Loucy (cell line): Measurements from ENCODE around the gene DDX49.

Experiments
- H2AFZ ChIP-seq: fragments of 200-600 bp; sonication (generic); 2 replicates; pipeline ENCODE4 v1.6.0; 2016; ENCODE audit warnings: antibody characterized with exemption, mild to moderate bottlenecking, low read length, moderate library complexity
- H3F3A ChIP-seq: fragments of 200-600 bp; 2 replicates; pipeline ENCODE4 v1.6.0; 2016; ENCODE audit warnings: antibody characterized with exemption, low read depth, mild to moderate bottlenecking
- H3K27me3 ChIP-seq: fragments of 200-600 bp; sonication (generic); 2 replicates; pipeline ENCODE4 v1.6.1; 2014; ENCODE audit warnings: low read length, mild to moderate bottlenecking; ENCODE audit not compliant: insufficient read depth, poor library complexity, severe bottlenecking
- H3K36me3 ChIP-seq: fragments of 200-600 bp; sonication (generic); 2 replicates; pipeline ENCODE4 v1.6.1; 2016; ENCODE audit warnings: low read length; ENCODE audit not compliant: insufficient read depth
- H3K4me1 ChIP-seq: fragments of 200-600 bp; sonication (generic); 2 replicates; pipeline ENCODE4 v1.5.1; 2014; ENCODE audit warnings: low read length, mild to moderate bottlenecking; ENCODE audit not compliant: insufficient read depth, poor library complexity, severe bottlenecking
- H3K4me2 ChIP-seq: fragments of 200-600 bp; sonication (generic); 2 replicates; pipeline ENCODE4 v1.6.0; 2014; ENCODE audit warnings: antibody characterized with exemption, low read length, low read depth, mild to moderate bottlenecking; ENCODE audit not compliant: poor library complexity, severe bottlenecking
- H3K4me3 ChIP-seq: fragments of 200-600 bp; sonication (generic); 2 replicates; pipeline ENCODE4 v1.5.1; 2014; ENCODE audit warnings: low read length, mild to moderate bottlenecking, mixed read lengths; ENCODE audit not compliant: poor library complexity, severe bottlenecking
- H3K79me2 ChIP-seq: fragments of 200-600 bp; sonication (generic); 2 replicates; pipeline ENCODE4 v1.6.1; 2014; ENCODE audit warnings: low read length; ENCODE audit not compliant: insufficient read depth
- H3K9ac ChIP-seq: fragments of 200-600 bp; sonication (generic); 2 replicates; pipeline ENCODE4 v1.6.0; 2014; ENCODE audit warnings: mild to moderate bottlenecking, low read depth, low read length, moderate library complexity; ENCODE audit not compliant: poor library complexity, severe bottlenecking
- H3K9me2 ChIP-seq: fragments of 200-600 bp; sonication (generic); replicated peaks from 2 replicates; pipeline ENCODE4 v1.6.1; 2016; ENCODE audit warnings: low read depth, low read length, mixed read lengths
- H3K9me3 ChIP-seq: fragments of 200-600 bp; sonication (generic); 2 replicates; pipeline ENCODE4 v1.6.1; 2014; ENCODE audit warnings: mild to moderate bottlenecking, antibody characterized with exemption, low read length, low read depth; ENCODE audit not compliant: insufficient read depth
- H4K20me1 ChIP-seq: fragments of 200-600 bp; sonication (generic); 2 replicates; pipeline ENCODE4 v1.6.0; 2014; ENCODE audit warnings: antibody characterized with exemption, low read length, mild to moderate bottlenecking; ENCODE audit not compliant: insufficient read depth, poor library complexity, severe bottlenecking
- CTCF ChIP-seq: fragments of 200-600 bp; sonication (generic); conservative IDR thresholded peaks from 2 replicates; pipeline ENCODE4 v1.5.1; 2014; ENCODE audit warnings: mild to moderate bottlenecking, antibody characterized with exemption, low read length
- EZH2phosphoT487 ChIP-seq: fragments of 200-600 bp; IDR thresholded peaks from 2 replicates; pipeline ENCODE4 v1.6.1; 2018; ENCODE audit warnings: antibody characterized with exemption, mild to moderate bottlenecking, moderate library complexity, borderline replicate concordance

Gene DDX49

GRCh38 chr19:18897094-18898029 lies 22.2 kb upstream of the DDX49 start:
- no peaks in the 10 kb centered on the region for H3F3A ChIP-seq

GRCh38 chr19:18898081-18898606 lies 21.4 kb upstream of the DDX49 start:
- Histone ChIP-seq H3K9me2 (no peaks in the 10 kb centered on the region), H3K79me2 (no peaks in the 10 kb centered on the region), H3K4me3 (no peak overlapping the region), H4K20me1 (no peaks in the 10 kb centered on the region), H2AFZ (no peak overlapping the region), H3K9me3 (no peaks in the 10 kb centered on the region), H3K4me2 (no peak overlapping the region), H3K27me3 (no peaks in the 10 kb centered on the region), H3K4me1 (no peaks in the 10 kb centered on the region), H3K9ac (no peak overlapping the region), H3F3A (no peaks in the 10 kb centered on the region), H3K36me3 (no peaks in the 10 kb centered on the region)
- no peak for TF ChIP-seq CTCF
- no peak for TF ChIP-seq EZH2phosphoT487

More at GRCh38 chr19:18897094-18898029, 22.2 kb upstream of the DDX49 start:
- H3K4me3 ChIP-seq, result no peak overlapping the region
- H3K9me3 ChIP-seq, result no peaks in the 10 kb centered on the region
- H3K36me3 ChIP-seq, result no peaks in the 10 kb centered on the region
- H3K9me2 ChIP-seq, result no peaks in the 10 kb centered on the region
- H3K27me3 ChIP-seq, result no peaks in the 10 kb centered on the region
- TF ChIP-seq CTCF, result no peak
- no peak for TF ChIP-seq EZH2phosphoT487
- no peaks in the 10 kb centered on the region for H3K79me2 ChIP-seq
- H4K20me1 ChIP-seq, result no peaks in the 10 kb centered on the region
- H3K9ac ChIP-seq, result no peak overlapping the region
- no peak overlapping the region for H2AFZ ChIP-seq
- no peak overlapping the region for H3K4me2 ChIP-seq
- H3K4me1 ChIP-seq, result no peaks in the 10 kb centered on the region

GRCh38 chr19:18898607-18899408 lies 20.7 kb upstream of the DDX49 start:
- Histone ChIP-seq H3K4me1 (no peaks in the 10 kb centered on the region), H3K27me3 (no peaks in the 10 kb centered on the region), H3K4me3 (no peak overlapping the region), H3K4me2 (no peak overlapping the region), H3K9me3 (no peaks in the 10 kb centered on the region), H4K20me1 (no peaks in the 10 kb centered on the region), H3K79me2 (no peaks in the 10 kb centered on the region), H3F3A (no peaks in the 10 kb centered on the region), H3K9me2 (no peaks in the 10 kb centered on the region), H3K9ac (no peak overlapping the region), H2AFZ (no peak overlapping the region), H3K36me3 (no peaks in the 10 kb centered on the region)
- TF ChIP-seq CTCF (no peak), EZH2phosphoT487 (no peak)
